Naive thymus-derived CD4-positive, alpha-beta T cell (primary cell): ENCODE measurements around the gene SNRNP48. TPM values are rescaled to one million over a fixed set of nuclear protein-coding genes. Genes with fewer than 3 reads are reported as not detected.

Source experiments
- ATAC-seq: fragments of 150-1000 bp; cut with Tn5 transposase; 2 replicates; pipeline ENCODE4 v1.10.0; 2021; ENCODE audit warnings: mild to moderate bottlenecking, moderate library complexity
- CTCF ChIA-PET: fragments of 350-600 bp; sonication (Branson Sonifier 250); formaldehyde crosslinking; loops from one replicate; lab custom pipeline; 2021; ENCODE audit warnings: antibody characterized with exemption; lab: Charles Lee
- POLR2A ChIA-PET: fragments of 350-600 bp; sonication (Branson Sonifier 250); formaldehyde crosslinking; loops from one replicate; lab custom pipeline; 2021; ENCODE audit warnings: antibody characterized with exemption, inconsistent platforms; lab: Charles Lee
- DNase-seq, 9 donors: peaks; one replicate each; pipeline versions ENCODE4 v3.0.0 to v3.0.0-alpha.2; 2020 to 2022; ENCODE audit warnings: mixed read lengths in 1 of 9
- H3K27ac ChIP-seq: one replicate; pipeline ENCODE4 v1.7.0; 2013; ENCODE audit warnings: mild to moderate bottlenecking, low read depth, low read length, moderate library complexity
- H3K27me3 ChIP-seq, 2 donors: one replicate each; pipeline ENCODE4 v1.7.0; 2013; ENCODE audit warnings: low read length in 2 of 2, mild to moderate bottlenecking in 2 of 2, moderate library complexity in 2 of 2; ENCODE audit not compliant: control insufficient read depth in 2 of 2, insufficient read depth in 2 of 2
- H3K36me3 ChIP-seq, 3 experiments: 1 replicate in 2 of 3; 2 replicates in 1 of 3; pipeline ENCODE4 v1.7.0; 2013; ENCODE audit warnings: low read length in 3 of 3, mild to moderate bottlenecking in 3 of 3, moderate library complexity in 1 of 3; ENCODE audit not compliant: insufficient read depth in 3 of 3, control insufficient read depth in 2 of 3
- H3K4me1 ChIP-seq, 2 donors: one replicate each; pipeline ENCODE4 v1.7.0; 2013; ENCODE audit warnings: low read length in 2 of 2, mild to moderate bottlenecking in 2 of 2, moderate library complexity in 1 of 2; ENCODE audit not compliant: control insufficient read depth in 2 of 2, insufficient read depth in 2 of 2
- H3K4me3 ChIP-seq: 2 replicates; pipeline ENCODE4 v1.7.0; 2013; ENCODE audit warnings: mild to moderate bottlenecking, low read length
- H3K9me3 ChIP-seq, 3 experiments: 1 replicate in 2 of 3; 2 replicates in 1 of 3; pipeline ENCODE4 v1.7.0; 2013; ENCODE audit warnings: low read length in 3 of 3; ENCODE audit not compliant: control insufficient read depth in 2 of 3
- H3K27ac Mint-ChIP-seq, 9 donors: one replicate each; pipeline ENCODE4 v1.8.0; 2020 to 2022; ENCODE audit warnings: mixed read lengths in 9 of 9, mild to moderate bottlenecking in 8 of 9, moderate library complexity in 5 of 9, inconsistent platforms in 2 of 9
- H3K27me3 Mint-ChIP-seq, 5 donors: one replicate each; pipeline ENCODE4 v1.8.0; 2021 to 2022; ENCODE audit warnings: mixed read lengths in 5 of 5, mild to moderate bottlenecking in 1 of 5
- H3K36me3 Mint-ChIP-seq, 5 donors: one replicate each; pipeline ENCODE4 v1.8.0; 2020 to 2022; ENCODE audit warnings: mixed read lengths in 5 of 5, mild to moderate bottlenecking in 3 of 5, inconsistent platforms in 1 of 5
- H3K4me1 Mint-ChIP-seq, 7 donors: one replicate each; pipeline ENCODE4 v1.8.0; 2020 to 2022; ENCODE audit warnings: mixed read lengths in 7 of 7, mild to moderate bottlenecking in 3 of 7, inconsistent platforms in 1 of 7
- H3K4me3 Mint-ChIP-seq, 10 donors: one replicate each; pipeline ENCODE4 v1.8.0; 2020 to 2022; ENCODE audit warnings: mild to moderate bottlenecking in 10 of 10, mixed read lengths in 10 of 10, moderate library complexity in 6 of 10, inconsistent platforms in 2 of 10
- H3K9me3 Mint-ChIP-seq, 11 donors: one replicate each; pipeline ENCODE4 v1.8.0; 2020 to 2022; ENCODE audit warnings: mixed read lengths in 11 of 11, mild to moderate bottlenecking in 4 of 11, inconsistent platforms in 1 of 11, moderate library complexity in 1 of 11
- intact Hi-C, 2 donors: fragments of 100-400 bp; cut with micrococcal nuclease; formaldehyde crosslinking; loops; one replicate each; pipeline ENCODE4 v1.15.1; 2023
- polyA plus RNA-seq, 2 donors: library from polyadenylated mRNA; unstranded; fragments of 300-500 nt; fragmentation: Illumina TruSeq; gene quantifications; one replicate each; pipeline ENCODE4 v1.2.3, GENCODE V29; 2021
- total RNA-seq, 6 experiments: library from RNA in 5 of 6; stranded (reverse) in 5 of 6; gene quantifications; 1 replicate in 5 of 6; 2 replicates in 1 of 6; pipeline ENCODE4 v1.2.3 and lab custom pipeline; 2021 to 2026

The SNRNP48 gene
- total and polyA plus RNA-seq, 7 experiments from 2014 or later: 8.6 to 30.4 (median 14.0) TPM

DNA sequence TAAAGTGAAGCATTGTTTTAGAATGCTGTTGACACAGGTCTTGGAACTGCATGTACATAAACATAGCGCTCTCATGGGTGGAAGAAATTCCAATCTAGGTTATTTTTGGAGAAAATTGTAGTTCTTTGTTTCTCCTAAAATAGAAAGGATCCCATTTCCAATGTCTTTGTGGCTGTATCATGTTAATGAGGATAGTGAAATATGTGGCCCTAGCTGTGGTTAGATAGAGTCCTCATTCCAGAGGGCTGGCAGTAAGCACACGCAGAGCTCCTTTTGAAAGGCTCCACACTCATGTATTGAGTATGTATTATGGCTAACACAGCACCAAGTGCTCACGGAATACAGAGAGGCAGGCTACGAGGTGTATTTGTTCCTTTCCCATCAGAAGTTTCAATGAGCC, 60.9 kb downstream of the SNRNP48 start:
- no peak overlapping the region for H3K4me3 Mint-ChIP-seq
- no peak overlapping the region for H3K27ac ChIP-seq
- POLR2A ChIA-PET: no interaction called here
- H3K36me3 ChIP-seq: no peaks in the 10 kb centered on the region
- DNase-seq: no peak
- H3K4me1 ChIP-seq: no peaks in the 10 kb centered on the region
- no peak for ATAC-seq
- intact Hi-C loops: no loop called here
- H3K27me3 ChIP-seq: no peaks in the 10 kb centered on the region
- peaks cover 6 to 16% (median 13%) of the 10 kb centered on the region in 7 donors for H3K4me1 Mint-ChIP-seq
- H3K36me3 Mint-ChIP-seq: peaks cover 0 to 2% (median 0%) of the 10 kb centered on the region in 5 donors
- H3K9me3 Mint-ChIP-seq: peaks cover 0 to 2% (median 0%) of the 10 kb centered on the region in 11 donors
- peaks cover 0 to 9% (median 0%) of the 10 kb centered on the region in 5 donors for H3K27me3 Mint-ChIP-seq
- H3K27ac Mint-ChIP-seq: no peak overlapping the region
- CTCF ChIA-PET: no interaction called here
- H3K4me3 ChIP-seq: no peak overlapping the region
- H3K9me3 ChIP-seq: no peaks in the 10 kb centered on the region

DNA sequence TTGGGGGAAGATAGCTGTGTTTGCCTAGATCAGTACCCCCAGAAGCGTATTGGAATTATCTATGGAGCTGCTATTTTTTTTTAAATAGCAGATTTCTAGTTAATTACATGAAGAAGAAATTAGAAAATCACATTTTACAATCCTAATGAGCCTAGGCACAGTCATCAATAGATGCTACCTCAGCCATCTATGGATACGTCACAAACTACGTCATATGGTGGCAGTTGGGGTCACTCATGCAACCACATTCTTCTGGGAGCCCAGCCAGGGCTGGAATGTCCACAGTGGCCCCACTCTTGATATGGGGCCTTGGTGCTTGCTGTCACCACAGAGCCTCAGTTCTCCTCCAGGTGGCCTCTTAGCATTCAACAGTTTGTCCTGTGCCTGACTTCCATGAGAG, 63.0 kb downstream of the SNRNP48 start:
- H3K4me3 ChIP-seq: no peak overlapping the region
- DNase-seq (no peak), ATAC-seq (no peak)
- no peaks in the 10 kb centered on the region for H3K9me3 ChIP-seq
- H3K27ac ChIP-seq: no peak overlapping the region
- no peak overlapping the region for H3K4me3 Mint-ChIP-seq
- peaks cover under 1 to 4% (median 3%) of the 10 kb centered on the region in 7 donors for H3K4me1 Mint-ChIP-seq
- H3K27me3 Mint-ChIP-seq: peaks cover 0 to 10% (median 0%) of the 10 kb centered on the region in 5 donors
- H3K9me3 Mint-ChIP-seq: no peaks in the 10 kb centered on the region
- no peaks in the 10 kb centered on the region for H3K36me3 Mint-ChIP-seq
- H3K27me3 ChIP-seq: no peaks in the 10 kb centered on the region
- H3K27ac Mint-ChIP-seq: no peak overlapping the region
- intact Hi-C loops: no loop called here
- H3K4me1 ChIP-seq: no peaks in the 10 kb centered on the region
- ChIA-PET POLR2A (no interaction called here), CTCF (no interaction called here)
- no peaks in the 10 kb centered on the region for H3K36me3 ChIP-seq

DNA sequence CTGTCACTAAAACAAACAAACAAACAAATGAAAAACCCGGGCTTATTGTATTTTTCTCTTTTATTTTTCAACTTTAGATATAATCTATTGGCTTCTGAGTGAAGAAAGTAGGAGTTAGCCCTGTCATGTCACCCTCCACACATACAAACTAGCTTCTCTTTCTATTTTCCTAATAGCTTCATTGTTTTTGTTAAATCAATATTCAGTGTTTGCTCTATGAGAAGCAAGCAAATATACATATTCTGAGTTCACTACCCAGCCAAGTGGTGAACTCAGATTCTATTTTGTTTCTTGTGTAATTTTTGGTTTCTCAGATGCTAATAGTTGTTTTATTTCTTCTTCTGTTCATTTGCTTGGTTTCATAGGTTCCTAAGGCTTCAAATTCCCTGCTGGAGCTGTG, 66.4 kb downstream of the SNRNP48 start:
- Mint-ChIP-seq H3K9me3 (no peaks in the 10 kb centered on the region), H3K4me3 (no peak overlapping the region), H3K27ac (no peak overlapping the region), H3K36me3 (no peaks in the 10 kb centered on the region), H3K27me3 (peaks cover under 1 to 13% (median 8%) of the 10 kb centered on the region in 5 donors), H3K4me1 (no peaks in the 10 kb centered on the region)
- ATAC-seq (no peak), DNase-seq (no peak)
- Histone ChIP-seq H3K9me3 (no peaks in the 10 kb centered on the region), H3K36me3 (no peaks in the 10 kb centered on the region), H3K27me3 (no peaks in the 10 kb centered on the region), H3K4me1 (no peaks in the 10 kb centered on the region), H3K27ac (no peak overlapping the region), H3K4me3 (no peak overlapping the region)
- CTCF ChIA-PET: no interaction called here
- POLR2A ChIA-PET: no interaction called here
- intact Hi-C loops: no loop called here

DNA sequence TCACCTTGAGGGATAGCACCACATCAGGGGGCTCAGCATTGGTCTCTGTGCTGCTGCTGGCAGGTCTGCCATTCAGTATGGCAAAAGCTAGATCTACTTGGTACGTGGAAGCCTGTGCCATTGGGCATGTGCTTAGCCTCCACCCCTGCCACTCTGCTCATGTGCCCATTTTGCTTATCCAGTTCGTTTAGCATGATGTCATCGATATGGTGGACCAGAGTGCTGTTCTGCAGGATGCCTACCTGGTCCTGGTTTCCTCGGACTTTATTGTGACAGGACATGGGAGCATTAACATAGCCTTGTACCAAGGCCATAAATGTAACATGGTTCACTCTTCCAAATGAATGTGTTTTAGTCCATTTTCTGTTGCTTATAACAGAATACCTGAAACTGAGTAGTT, 68.5 kb downstream of the SNRNP48 start:
- intact Hi-C loops: no loop called here
- ChIA-PET POLR2A (no interaction called here), CTCF (no interaction called here)
- no peaks in the 10 kb centered on the region for H3K4me1 ChIP-seq
- Mint-ChIP-seq H3K36me3 (no peaks in the 10 kb centered on the region), H3K9me3 (no peaks in the 10 kb centered on the region), H3K27ac (no peak overlapping the region), H3K4me3 (no peak overlapping the region), H3K4me1 (no peaks in the 10 kb centered on the region), H3K27me3 (peaks cover 14 to 25% (median 19%) of the 10 kb centered on the region in 5 donors)
- H3K27me3 ChIP-seq: no peaks in the 10 kb centered on the region
- DNase-seq: no peak
- H3K27ac ChIP-seq: no peak overlapping the region
- no peaks in the 10 kb centered on the region for H3K36me3 ChIP-seq
- no peaks in the 10 kb centered on the region for H3K9me3 ChIP-seq
- H3K4me3 ChIP-seq: no peak overlapping the region
- no peak for ATAC-seq

DNA sequence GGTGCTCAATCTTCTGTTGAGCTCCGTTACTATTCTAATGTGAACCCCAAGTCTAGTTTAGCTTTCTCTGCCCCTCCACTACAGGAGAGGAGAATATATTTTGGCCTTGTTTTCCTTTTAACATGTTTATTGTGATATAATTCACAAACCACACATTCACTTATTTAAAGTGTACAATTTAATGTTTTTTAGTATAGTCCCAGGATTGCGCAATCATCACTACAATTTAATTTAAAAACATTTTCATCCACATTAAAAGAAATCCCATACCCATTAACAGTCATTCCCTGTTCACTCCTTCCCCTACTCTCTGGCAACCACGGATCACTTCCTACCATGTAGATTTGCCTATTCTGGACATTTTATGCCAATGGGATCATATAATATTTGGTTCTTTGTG, 71.4 kb downstream of the SNRNP48 start:
- no peaks in the 10 kb centered on the region for H3K4me1 Mint-ChIP-seq
- Histone ChIP-seq H3K4me1 (no peaks in the 10 kb centered on the region), H3K4me3 (no peak overlapping the region), H3K36me3 (no peaks in the 10 kb centered on the region), H3K9me3 (no peaks in the 10 kb centered on the region), H3K27me3 (no peaks in the 10 kb centered on the region), H3K27ac (no peak overlapping the region)
- intact Hi-C loops: no loop called here
- H3K36me3 Mint-ChIP-seq: no peaks in the 10 kb centered on the region
- POLR2A ChIA-PET: no interaction called here
- H3K27ac Mint-ChIP-seq: no peak overlapping the region
- no peaks in the 10 kb centered on the region for H3K9me3 Mint-ChIP-seq
- H3K4me3 Mint-ChIP-seq: no peak overlapping the region
- peaks cover 9 to 38% (median 19%) of the 10 kb centered on the region in 5 donors for H3K27me3 Mint-ChIP-seq
- DNase-seq (no peak), ATAC-seq (no peak)
- CTCF ChIA-PET: no interaction called here

Other genes with a start within 250 kb of the SNRNP48 start
- under 1 TPM; 0.16 to 0.48 (median 0.22) TPM for gene CAGE1, start 200.5 kb upstream of the SNRNP48 start, total RNA-seq
- gene CAGE1, start 200.5 kb upstream of the SNRNP48 start, polyA plus RNA-seq: under 1 TPM in 1 of 2 donors, not detected in 1; 0.06 TPM
- gene RIOK1, start 200.4 kb upstream of the SNRNP48 start, total RNA-seq: 10 to 100 TPM; 24.4 to 39.9 (median 27.6) TPM
- gene RIOK1, start 200.4 kb upstream of the SNRNP48 start, polyA plus RNA-seq: 10 to 100 TPM; 17.2 to 20.9 TPM
- under 1 TPM in 1 of 5 experiments, not detected in 4; 0.02 TPM for gene DSP, start 48.5 kb upstream of the SNRNP48 start, total RNA-seq
- under 1 TPM in 1 of 2 donors, not detected in 1; 0.02 TPM for gene DSP, start 48.5 kb upstream of the SNRNP48 start, polyA plus RNA-seq
- under 1 TPM in 2 of 5 experiments, not detected in 3; 0.37 to 0.56 TPM for gene BMP6, start 135.9 kb downstream of the SNRNP48 start, total RNA-seq
- gene BMP6, start 135.9 kb downstream of the SNRNP48 start, polyA plus RNA-seq: under 1 TPM in 1 of 2 donors, not detected in 1; 0.07 TPM